Muscle of back (tissue), 11 donors: ENCODE data around the gene SEPTIN3. TPM values are rescaled to one million over a fixed set of nuclear protein-coding genes. Genes with fewer than 3 reads are reported as not detected.
A peak's percentile ranks its signal among the peaks of the same experiment; 100 is the strongest.

Experiments
- DNase-seq, 3 donors: peaks; one replicate each; pipeline versions ENCODE4 v3.0.0 to v3.0.0-alpha.2; 2013
- polyA plus RNA-seq, 10 donors: library from polyadenylated mRNA; unstranded; fragments of 120-200 nt; gene quantifications; one replicate each; pipeline ENCODE4 v1.2.1, GENCODE V29; 2013; ENCODE audit not compliant: insufficient read length in 10 of 10

The SEPTIN3 gene
- polyA plus RNA-seq, 10 donors, result 0.68 to 2.9 (median 1.1) TPM

- no peak for DNase-seq
Observed at GRCh38 chr22:41975299-41976069, 6.2 kb downstream of the SEPTIN3 start.

- DNase-seq, result peak in 1 of 3 donors; percentile 35
Observed at GRCh38 chr22:41976070-41976901, 7.0 kb downstream of the SEPTIN3 start.

GRCh38 chr22:41976961-41977566 lies 7.8 kb downstream of the SEPTIN3 start:
- DNase-seq, result peak in 1 of 3 donors; percentile 43

GRCh38 chr22:41978732-41979131 lies 9.5 kb downstream of the SEPTIN3 start:
- no peak for DNase-seq

- DNase-seq, result no peak
Observed at GRCh38 chr22:41979423-41980250, 10.4 kb downstream of the SEPTIN3 start.

GRCh38 chr22:41982865-41983264 lies 13.6 kb downstream of the SEPTIN3 start:
- no peak for DNase-seq

GRCh38 chr22:41983513-41984405 lies 14.5 kb downstream of the SEPTIN3 start:
- no peak for DNase-seq

- DNase-seq, result no peak
Observed at GRCh38 chr22:41987276-41987675, 18.0 kb downstream of the SEPTIN3 start.

GRCh38 chr22:41989246-41989645 lies 20.0 kb downstream of the SEPTIN3 start:
- DNase-seq, result no peak

GRCh38 chr22:41991111-41991510 lies 21.9 kb downstream of the SEPTIN3 start:
- no peak for DNase-seq

GRCh38 chr22:41992496-41992895 lies 23.3 kb downstream of the SEPTIN3 start:
- no peak for DNase-seq

GRCh38 chr22:41995211-41995610 lies 26.0 kb downstream of the SEPTIN3 start:
- peak in 1 of 3 donors; percentile 5 for DNase-seq

GRCh38 chr22:41996826-41997225 lies 27.6 kb downstream of the SEPTIN3 start:
- no peak for DNase-seq

GRCh38 chr22:41998361-41999261 lies 29.4 kb downstream of the SEPTIN3 start, which contains the start of gene WBP2NL:
Gene WBP2NL, plus strand, starts transcription at chr22:41998788. Its CDS starts 31 bp downstream, at chr22:41998819.
- DNase-seq, result peak; percentile 62 to 73 (median 72)

GRCh38 chr22:42000466-42000865 lies 31.2 kb downstream of the SEPTIN3 start:
- no peak for DNase-seq

- DNase-seq, result no peak
Observed at GRCh38 chr22:42001121-42001520, 31.9 kb downstream of the SEPTIN3 start.

GRCh38 chr22:42001706-42002105 lies 32.5 kb downstream of the SEPTIN3 start:
- no peak for DNase-seq

- no peak for DNase-seq
Observed at GRCh38 chr22:42007922-42008321, 38.7 kb downstream of the SEPTIN3 start.

- DNase-seq, result no peak
Observed at GRCh38 chr22:42010778-42011177, 41.5 kb downstream of the SEPTIN3 start.
